ENCODE measurements around the gene PAX2.

- TF ChIP-seq POLR2A (IDR thresholded peaks at IDR 0.05; ENCODE audit: low read depth), result no peak
- no peak for TF ChIP-seq POLR2AphosphoS5 (IDR thresholded peaks at IDR 0.05)
These were observed 65.9 kb downstream of the PAX2 start for GRCh38 chr10:100811261-100811660.
